GM12878 (cell line): ENCODE data around the gene ACD. TPM values are rescaled to one million over a fixed set of nuclear protein-coding genes. Genes with fewer than 3 reads are reported as not detected.

Experiments used
- ATAC-seq: fragments of 200-7000 bp; cut with Tn5 transposase; 3 replicates; pipeline ENCODE4 v1.9.1; 2020; ENCODE audit warnings: mild to moderate bottlenecking, moderate library complexity
- BruUV-seq: library from RNA; stranded (reverse); fragments of 400-500 nt; replicated peaks from 2 replicates; lab custom pipeline; 2021; lab: Mats Ljungman, UMichigan
- CTCF ChIA-PET: fragments of 300-600 bp; sonication (Branson Sonifier 250); formaldehyde crosslinking; extraction: SDS; loops from one replicate; lab custom pipeline; 2021; ENCODE audit warnings: inconsistent platforms; lab: Yijun Ruan, JAX
- POLR2A ChIA-PET: fragments of 350-600 bp; formaldehyde crosslinking; extraction: SDS; loops from one replicate; lab custom pipeline; 2021; ENCODE audit warnings: inconsistent platforms; lab: Charles Lee
- RAD21 ChIA-PET: fragments of 300-600 bp; sonication (Branson Sonifier 250); formaldehyde crosslinking; loops from one replicate; lab custom pipeline; 2023; ENCODE audit warnings: antibody characterized with exemption; ENCODE audit not compliant: unreplicated experiment; lab: Charles Lee
- SMC1A ChIA-PET: fragments of 300-600 bp; sonication (Branson Sonifier 250); formaldehyde crosslinking; loops from one replicate; lab custom pipeline; 2023; ENCODE audit not compliant: unreplicated experiment, uncharacterized antibody; lab: Charles Lee
- DNase-seq: peaks from one replicate; pipeline ENCODE4 v3.0.0-alpha.2; 2011; ENCODE audit warnings: low read depth, low spot score
- FAIRE-seq: peaks from 3 replicates; lab custom pipeline; 2011; peaks lifted over from hg19 to GRCh38; lab: Jason Lieb, UNC
- H2AFZ ChIP-seq: 2 replicates; pipeline ENCODE4 v1.6.0; 2011; ENCODE audit warnings: low read depth, low read length, control low read depth; ENCODE audit not compliant: control insufficient read depth
- H3K27ac ChIP-seq: 2 replicates; pipeline ENCODE4 v1.5.1; 2011; ENCODE audit warnings: control low read depth; ENCODE audit not compliant: control insufficient read depth, insufficient read depth
- H3K27me3 ChIP-seq, 2 experiments: replicated peaks in 1 of 2; 2 replicates each; pipeline versions ENCODE4 v1.6.0 to v1.6.1; 2011; ENCODE audit warnings: low read length in 1 of 2; ENCODE audit not compliant: control insufficient read depth in 2 of 2, insufficient read depth in 2 of 2
- H3K36me3 ChIP-seq, 2 experiments: 2 replicates each; pipeline ENCODE4 v1.5.1; 2011; ENCODE audit warnings: low read length in 1 of 2; ENCODE audit not compliant: control insufficient read depth in 2 of 2, insufficient read depth in 2 of 2
- H3K4me1 ChIP-seq: 2 replicates; pipeline ENCODE4 v1.6.1; 2011; ENCODE audit warnings: mild to moderate bottlenecking, low read length, moderate library complexity, mixed read lengths; ENCODE audit not compliant: control insufficient read depth, insufficient read depth
- H3K4me2 ChIP-seq: 2 replicates; pipeline ENCODE4 v1.6.0; 2011; ENCODE audit warnings: control low read depth; ENCODE audit not compliant: control insufficient read depth, insufficient read depth
- H3K4me3 ChIP-seq: fragments of 200-600 bp; sonication (generic); 2 replicates; pipeline ENCODE4 v1.5.1; 2016
- H3K79me2 ChIP-seq: 2 replicates; pipeline ENCODE4 v1.6.0; 2011; ENCODE audit warnings: low read length; ENCODE audit not compliant: control insufficient read depth, insufficient read depth
- H3K9ac ChIP-seq: 2 replicates; pipeline ENCODE4 v1.8.0; 2011; ENCODE audit warnings: low read length, control low read depth, mixed read lengths; ENCODE audit not compliant: control insufficient read depth, insufficient read depth
- H3K9me3 ChIP-seq: replicated peaks from 3 replicates; pipeline ENCODE4 v1.5.1; 2011; ENCODE audit warnings: mild to moderate bottlenecking, low read length; ENCODE audit not compliant: control insufficient read depth, insufficient read depth
- H4K20me1 ChIP-seq: 2 replicates; pipeline ENCODE4 v1.6.0; 2011; ENCODE audit not compliant: control insufficient read depth, insufficient read depth
- EED ChIP-seq: sonication (generic); IDR thresholded peaks from 2 replicates; pipeline ENCODE4 v1.6.1; 2016; ENCODE audit warnings: antibody characterized with exemption, low read depth
- KDM1A ChIP-seq: fragments of 200-600 bp; sonication (generic); IDR thresholded peaks from 2 replicates; pipeline ENCODE4 v1.6.1; 2016; ENCODE audit warnings: borderline replicate concordance
- NFXL1 ChIP-seq: fragments of 450-650 bp; IDR thresholded peaks from 2 replicates; pipeline ENCODE4 v1.6.1; 2017; ENCODE audit warnings: antibody characterized with exemption, mild to moderate bottlenecking, borderline replicate concordance
- PBX3 ChIP-seq: IDR thresholded peaks from 2 replicates; pipeline ENCODE4 v1.6.1; 2011; ENCODE audit warnings: mild to moderate bottlenecking, low read depth, low read length, moderate library complexity; ENCODE audit not compliant: insufficient replicate concordance
- RAD21 ChIP-seq: IDR thresholded peaks from 2 replicates; pipeline ENCODE4 v1.6.1; 2011; ENCODE audit warnings: mild to moderate bottlenecking, low read depth, low read length, moderate library complexity; ENCODE audit not compliant: insufficient read depth
- SIN3A ChIP-seq: IDR thresholded peaks from 2 replicates; pipeline ENCODE4 v1.6.1; 2012; ENCODE audit warnings: low read depth, low read length, improper control_type of control experiment
- ZBED1 ChIP-seq: IDR thresholded peaks from 2 replicates; pipeline ENCODE4 v1.6.1; 2016; ENCODE audit warnings: borderline replicate concordance
- WGBS: methylation state at CpG from one replicate; pipeline ENCODE4 v1.1.6; 2016; ENCODE audit warnings: low lambda C conversion rate; ENCODE audit not compliant: insufficient replicate concordance, insufficient coverage; ENCODE audit errors: missing lambda C conversion rate; 5-methylcytosine and 5-hydroxymethylcytosine counted together
- in situ Hi-C: fragments of 300-500 bp; cut with MboI; formaldehyde crosslinking; loops from 9 replicates; pipeline ENCODE4 v1.14.3; 2018; ENCODE audit warnings: mixed read lengths
- intact Hi-C: fragments of 100-400 bp; cut with micrococcal nuclease; formaldehyde crosslinking; loops from one replicate; pipeline ENCODE4 v1.14.2; 2022; ENCODE audit not compliant: unreplicated experiment
- polyA plus RNA-seq, 11 experiments: library from polyadenylated mRNA; depleted of rRNA in 4 of 11; unstranded in 6 of 11; stranded (reverse) in 5 of 11; fragments of >200 nt; fragmentation: Nextera tagmentation in 4 of 11; fragmentation: Illumina TruSeq in 1 of 11; extraction: Ambion mirVana in 4 of 11; extraction: Trizol in 1 of 11; gene quantifications; 1 replicate in 1 of 11; 2 replicates in 10 of 11; pipeline versions ENCODE4 v1.2.1 to v1.2.3, GENCODE V29; 2011 to 2016; ENCODE audit warnings: inconsistent platforms in 2 of 11, missing spikeins in 2 of 11, low read depth in 1 of 11
- total RNA-seq, 4 experiments: library from RNA; depleted of rRNA in 3 of 4; stranded (reverse); fragments of >200 nt in 3 of 4; fragmentation: Illumina TruSeq in 1 of 4; extraction: Trizol in 1 of 4; gene quantifications; 2 replicates each; pipeline versions ENCODE4 v1.2.1 to v1.2.3, GENCODE V29; 2013 to 2021

The ACD gene
- total and polyA plus RNA-seq, 10 of the 15 experiments (the other 5 are each of a cell fraction or from before 2014, with no cell fraction given): 2.9 to 46.7 (median 23.9) TPM

GRCh38 chr16:67644038-67644437 lies 16.0 kb downstream of the ACD start:
- FAIRE-seq (no peak), ATAC-seq (no peak), DNase-seq (no peak)
- Histone ChIP-seq H3K79me2 (peaks cover 11% of the 10 kb centered on the region), H2AFZ (peak overlapping the region; percentile 65), H3K27ac (no peak overlapping the region), H3K36me3 (peaks cover 0 to 2% of the 10 kb centered on the region in 2 experiments; a peak in 3 of 4 replicates), H3K27me3 (no peaks in the 10 kb centered on the region), H3K9me3 (no peaks in the 10 kb centered on the region), H3K4me3 (no peak overlapping the region), H4K20me1 (no peaks in the 10 kb centered on the region), H3K4me1 (peaks cover 11% of the 10 kb centered on the region; the same call in 1 of the 2 replicates), H3K4me2 (peak overlapping the region; percentile 95), H3K9ac (peak overlapping the region; percentile 83)
- POLR2A ChIA-PET: interaction anchor here (0.8 to 1.8 kb wide), 5 partner anchors 19 to 97 kb away, joined by 4 to 11 read pairs (median 9); partner anchors contain the start of gene CTCF
- CTCF ChIA-PET: interaction anchor here (0.7 to 9.0 kb wide), 25 partner anchors 12 to 216 kb away, joined by 3 to 138 read pairs (median 7); partner anchors contain the start of genes ACD, ATP6V0D1, C16orf86 and CTCF
- SMC1A ChIA-PET: interaction anchor here (0.7 to 7.6 kb wide), 13 partner anchors 19 to 163 kb away, joined by 3 to 86 read pairs (median 5); partner anchors contain the start of genes ATP6V0D1 and CTCF
- RAD21 ChIA-PET: interaction anchor here (1.0 to 5.5 kb wide), 13 partner anchors 16 to 163 kb away, joined by 3 to 102 read pairs (median 10); partner anchors contain the start of genes ACD, ATP6V0D1, C16orf86 and CTCF
- in situ Hi-C loops (loop anchor here (5.0 kb wide), 1 partner anchor 97 kb away; no protein-coding TSS in a partner anchor), intact Hi-C loops (loop anchor here (1.0 to 2.0 kb wide), 3 partner anchors 61 to 123 kb away; no protein-coding TSS in a partner anchor)
- 94% methylated on average over 9 of the region's 9 CpGs for WGBS
- no TSS peak for BruUV-seq
- TF ChIP-seq RAD21 (no peak), PBX3 (no peak), SIN3A (no peak), NFXL1 (no peak), EED (no peak), KDM1A (no peak), ZBED1 (no peak)
- TF ChIP-seq, all 136 proteins: peak for 0
